Upper lobe of left lung (tissue), 6 donors: ENCODE measurements around the gene TFIP11. TPM values are rescaled to one million over a fixed set of nuclear protein-coding genes. Genes with fewer than 3 reads are reported as not detected.

ENCODE experiments used
- ATAC-seq, 2 donors: fragments of 200-7000 bp; cut with Tn5 transposase; one replicate each; pipeline ENCODE4 v1.9.1; 2022; ENCODE audit warnings: mild to moderate bottlenecking in 2 of 2, moderate library complexity in 2 of 2; ENCODE audit not compliant: low FRiP score in 2 of 2
- DNase-seq, 2 donors: peaks; one replicate each; pipeline ENCODE4 v3.0.0-alpha.2; 2019 to 2020
- H3K27ac ChIP-seq, 4 donors: fragments of 200-600 bp; sonication (generic); one replicate each; pipeline ENCODE4 v1.5.1; 2016 to 2019
- H3K27me3 ChIP-seq, 4 donors: fragments of 200-600 bp; sonication (generic); one replicate each; pipeline ENCODE4 v1.5.1; 2017 to 2019
- H3K36me3 ChIP-seq, 4 donors: fragments of 200-600 bp; sonication (generic); one replicate each; pipeline ENCODE4 v1.5.1; 2016 to 2019
- H3K4me1 ChIP-seq, 4 donors: fragments of 200-600 bp; sonication (generic); one replicate each; pipeline ENCODE4 v1.5.1; 2018 to 2019
- H3K4me3 ChIP-seq, 4 donors: fragments of 200-600 bp; sonication (generic); one replicate each; pipeline ENCODE4 v1.5.1; 2017 to 2019; ENCODE audit warnings: mild to moderate bottlenecking in 2 of 4, moderate library complexity in 1 of 4
- H3K9me3 ChIP-seq, 4 donors: fragments of 200-600 bp; sonication (generic); one replicate each; pipeline ENCODE4 v1.5.1; 2018 to 2019
- EP300 ChIP-seq, 4 donors: sonication (generic); formaldehyde crosslinking; IDR thresholded peaks; one replicate each; pipeline ENCODE4 v1.5.1; 2017; ENCODE audit warnings: antibody characterized with exemption in 4 of 4, control low read depth in 2 of 4
- POLR2A ChIP-seq, 4 donors: fragments of 450-650 bp; IDR thresholded peaks; one replicate each; pipeline ENCODE4 v1.5.1; 2016 to 2017; ENCODE audit warnings: antibody characterized with exemption in 4 of 4, mild to moderate bottlenecking in 2 of 4
- POLR2AphosphoS5 ChIP-seq, 2 donors: sonication (generic); formaldehyde crosslinking; IDR thresholded peaks; one replicate each; pipeline ENCODE4 v1.5.1; 2017; ENCODE audit warnings: antibody characterized with exemption in 2 of 2
- WGBS, 2 donors: methylation state at CpG; one replicate each; pipeline ENCODE4 v1.1.5; 2017 to 2018; 5-methylcytosine and 5-hydroxymethylcytosine counted together
- total RNA-seq, 6 donors: library from RNA; depleted of rRNA in 4 of 6; stranded (reverse); fragments of >200 nt in 4 of 6; gene quantifications; one replicate each; pipeline versions ENCODE4 v1.1.0 to v1.2.1, GENCODE V29; 2016 to 2021
- TF ChIP-seq, protein P1 (sequence below), 6 experiments: fragments of 450-650 bp in 4 of 6; fragments of 200-600 bp in 2 of 6; sonication (generic) in 2 of 6; IDR thresholded peaks; one replicate each; pipeline ENCODE4 v1.5.1; 2016 to 2019; ENCODE audit warnings: antibody characterized with exemption in 6 of 6
- donor health status: DM: no; HTN: no; CAD: no; lungs with moderate emphysema.
- donor health status: DM: no; HTN: yes; CAD: no; lungs with severe emphysema.

TFIP11 gene
- total RNA-seq, 6 donors from 2014 or later, result 26.3 to 37.7 (median 32.6) TPM

DNA sequence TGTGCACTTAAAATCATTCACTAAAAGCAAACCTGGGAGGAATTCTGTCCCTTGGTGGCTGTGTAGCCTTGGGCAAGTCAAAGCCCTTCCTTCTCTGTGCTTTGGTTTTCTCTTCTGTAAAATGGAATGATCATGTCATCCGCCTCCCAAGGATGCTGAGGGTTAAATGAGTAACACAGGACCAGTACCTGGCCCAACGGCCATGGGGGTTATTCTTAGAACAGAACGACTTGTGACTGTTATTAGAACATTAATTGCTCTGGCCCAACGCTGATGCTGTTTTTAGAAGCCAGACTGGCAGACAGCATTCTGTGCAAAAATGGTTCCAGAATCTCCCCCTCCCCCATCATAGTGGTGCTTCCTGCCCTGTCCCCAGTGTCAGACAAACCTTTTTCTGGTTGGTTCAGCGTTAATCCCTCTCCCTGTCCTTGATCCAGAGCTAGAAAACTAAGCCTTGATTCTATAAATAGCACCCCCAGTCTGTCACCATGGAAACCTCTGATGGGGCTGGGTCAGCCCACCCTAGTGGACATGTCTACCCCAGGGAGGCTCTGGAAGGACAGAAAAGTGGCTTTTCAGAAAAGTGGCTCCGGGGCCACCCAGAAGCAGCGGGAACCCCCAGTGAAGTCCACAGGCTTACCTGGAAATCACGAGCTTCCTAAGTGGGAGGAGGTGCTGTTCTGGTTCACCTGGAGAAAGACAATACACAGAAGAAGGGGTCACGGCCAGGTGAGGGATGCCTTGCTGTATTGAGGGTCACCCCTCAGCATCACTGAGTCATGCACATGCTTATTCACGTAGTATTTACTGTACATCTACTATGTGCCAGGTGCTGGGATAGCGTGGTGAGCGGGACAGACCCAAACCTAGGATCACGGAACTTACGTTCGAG, 15.5 kb upstream of the TFIP11 start:
- TF ChIP-seq POLR2AphosphoS5 (IDR thresholded peaks at IDR 0.05) (no peak), POLR2A (IDR thresholded peaks at IDR 0.05) (no peak), EP300 (IDR thresholded peaks at IDR 0.05) (no peak)
- TF ChIP-seq, protein P1, sequence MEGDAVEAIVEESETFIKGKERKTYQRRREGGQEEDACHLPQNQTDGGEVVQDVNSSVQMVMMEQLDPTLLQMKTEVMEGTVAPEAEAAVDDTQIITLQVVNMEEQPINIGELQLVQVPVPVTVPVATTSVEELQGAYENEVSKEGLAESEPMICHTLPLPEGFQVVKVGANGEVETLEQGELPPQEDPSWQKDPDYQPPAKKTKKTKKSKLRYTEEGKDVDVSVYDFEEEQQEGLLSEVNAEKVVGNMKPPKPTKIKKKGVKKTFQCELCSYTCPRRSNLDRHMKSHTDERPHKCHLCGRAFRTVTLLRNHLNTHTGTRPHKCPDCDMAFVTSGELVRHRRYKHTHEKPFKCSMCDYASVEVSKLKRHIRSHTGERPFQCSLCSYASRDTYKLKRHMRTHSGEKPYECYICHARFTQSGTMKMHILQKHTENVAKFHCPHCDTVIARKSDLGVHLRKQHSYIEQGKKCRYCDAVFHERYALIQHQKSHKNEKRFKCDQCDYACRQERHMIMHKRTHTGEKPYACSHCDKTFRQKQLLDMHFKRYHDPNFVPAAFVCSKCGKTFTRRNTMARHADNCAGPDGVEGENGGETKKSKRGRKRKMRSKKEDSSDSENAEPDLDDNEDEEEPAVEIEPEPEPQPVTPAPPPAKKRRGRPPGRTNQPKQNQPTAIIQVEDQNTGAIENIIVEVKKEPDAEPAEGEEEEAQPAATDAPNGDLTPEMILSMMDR (IDR thresholded peaks at IDR 0.05), result no peak
- Histone ChIP-seq H3K4me3 (no peak overlapping the region), H3K9me3 (no peaks in the 10 kb centered on the region), H3K27ac (no peak overlapping the region), H3K36me3 (peaks cover 3 to 85% (median 53%) of the 10 kb centered on the region in 4 donors), H3K27me3 (no peaks in the 10 kb centered on the region), H3K4me1 (peaks cover 0 to 12% (median 6%) of the 10 kb centered on the region in 4 donors)
- ATAC-seq, result no peak
- 83 to 84% methylated on average over 15 of the region's 15 CpGs for WGBS, 2 donors
- DNase-seq, result no peak

DNA sequence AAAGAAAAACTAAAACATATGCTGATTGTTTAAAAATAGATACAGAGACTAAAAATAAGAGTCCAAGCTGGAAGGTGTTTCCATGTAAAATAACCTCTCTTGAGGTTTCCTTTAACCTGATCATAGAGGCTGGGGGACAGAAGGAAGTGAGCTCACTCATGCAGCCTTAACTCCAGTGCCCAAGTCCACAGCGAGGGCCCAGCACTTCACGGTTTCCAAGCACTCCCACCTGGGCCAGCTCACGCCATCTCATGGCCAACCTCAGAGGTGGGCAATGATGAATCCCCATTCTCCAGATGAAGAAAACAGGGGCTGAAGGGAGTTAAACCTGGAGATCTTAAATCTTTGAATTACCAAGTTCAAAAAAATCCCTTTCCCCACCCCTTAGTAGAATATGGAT, 14.9 kb upstream of the TFIP11 start:
- H3K27me3 ChIP-seq, result no peaks in the 10 kb centered on the region
- no peak overlapping the region for H3K27ac ChIP-seq
- TF ChIP-seq POLR2AphosphoS5 (IDR thresholded peaks at IDR 0.05) (no peak), EP300 (IDR thresholded peaks at IDR 0.05) (no peak), POLR2A (IDR thresholded peaks at IDR 0.05) (no peak)
- TF ChIP-seq, protein P1 (IDR thresholded peaks at IDR 0.05), result no peak
- H3K9me3 ChIP-seq, result no peaks in the 10 kb centered on the region
- no peak overlapping the region for H3K4me3 ChIP-seq
- no peak for DNase-seq
- no peak for ATAC-seq
- H3K36me3 ChIP-seq, result peaks cover 3 to 82% (median 48%) of the 10 kb centered on the region in 4 donors
- WGBS, 2 donors, result 74 to 80% methylated on average over 3 of the region's 3 CpGs
- peaks cover 0 to 12% (median 6%) of the 10 kb centered on the region in 4 donors for H3K4me1 ChIP-seq

DNA sequence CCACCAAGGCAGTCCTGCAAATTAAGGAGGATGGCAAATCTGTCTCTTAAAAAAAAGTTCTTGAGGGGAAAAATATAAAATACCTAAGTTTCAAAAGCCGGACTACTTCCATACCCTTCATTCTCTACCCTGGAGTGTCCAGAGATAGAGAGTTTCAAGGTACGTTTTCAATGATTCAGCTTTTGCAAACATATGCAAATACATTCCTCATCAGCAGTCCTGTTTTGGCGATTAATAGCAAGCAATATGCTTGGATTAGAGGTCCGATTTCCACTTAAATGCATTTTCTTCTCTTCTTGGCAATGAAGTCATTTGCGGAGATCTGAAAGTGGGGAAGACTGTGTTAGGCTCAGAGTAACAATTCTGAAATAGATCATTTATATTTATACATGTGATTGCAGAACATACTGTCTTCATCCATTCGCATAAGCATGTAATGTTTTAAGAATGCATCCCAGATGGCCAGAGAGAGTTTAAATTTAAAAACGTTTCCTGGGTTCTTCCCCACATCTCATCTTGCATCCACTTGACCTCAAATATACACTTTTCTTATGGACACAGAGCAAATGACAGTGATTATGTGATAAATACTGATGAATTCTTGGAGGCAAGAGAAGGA, 13.8 kb upstream of the TFIP11 start:
- no peaks in the 10 kb centered on the region for H3K9me3 ChIP-seq
- ATAC-seq, result no peak
- TF ChIP-seq EP300 (IDR thresholded peaks at IDR 0.05), result no peak
- no peak for TF ChIP-seq POLR2AphosphoS5 (IDR thresholded peaks at IDR 0.05)
- TF ChIP-seq POLR2A (IDR thresholded peaks at IDR 0.05), result no peak
- TF ChIP-seq, protein P1 (IDR thresholded peaks at IDR 0.05), result no peak
- peaks cover 3 to 73% (median 37%) of the 10 kb centered on the region in 4 donors for H3K36me3 ChIP-seq
- WGBS, 2 donors, result 89 to 90% methylated on average over 7 of the region's 7 CpGs
- no peak overlapping the region for H3K4me3 ChIP-seq
- no peak for DNase-seq
- peaks cover 0 to 12% (median 6%) of the 10 kb centered on the region in 4 donors for H3K4me1 ChIP-seq
- H3K27me3 ChIP-seq, result no peaks in the 10 kb centered on the region
- no peak overlapping the region for H3K27ac ChIP-seq

DNA sequence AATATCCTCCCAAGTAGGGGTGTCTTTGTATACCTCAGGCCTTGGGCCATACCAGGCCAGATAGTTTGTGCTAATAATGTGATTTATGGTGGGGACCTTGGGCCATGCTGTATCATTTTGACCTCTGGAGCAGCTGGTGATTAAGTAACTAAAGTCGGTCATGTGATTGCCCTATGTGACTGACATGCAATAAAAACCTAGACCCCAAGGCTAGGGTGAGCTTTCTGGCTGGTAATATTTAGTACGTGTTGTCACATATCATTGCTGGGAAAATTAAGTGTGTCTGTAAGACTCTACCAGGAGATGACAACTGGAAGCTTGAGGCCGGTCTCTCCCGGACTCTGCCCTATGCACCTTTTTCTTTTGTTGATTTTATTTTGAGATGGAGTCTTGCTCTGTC, 12.6 kb upstream of the TFIP11 start:
- Histone ChIP-seq H3K9me3 (no peaks in the 10 kb centered on the region), H3K27me3 (no peaks in the 10 kb centered on the region), H3K27ac (no peak overlapping the region), H3K4me3 (no peak overlapping the region), H3K4me1 (peaks cover 0 to 11% (median 4%) of the 10 kb centered on the region in 4 donors), H3K36me3 (peaks cover 3 to 62% (median 29%) of the 10 kb centered on the region in 4 donors)
- TF ChIP-seq POLR2AphosphoS5 (IDR thresholded peaks at IDR 0.05) (no peak), EP300 (IDR thresholded peaks at IDR 0.05) (no peak), POLR2A (IDR thresholded peaks at IDR 0.05) (no peak)
- TF ChIP-seq, protein P1 (IDR thresholded peaks at IDR 0.05), result no peak
- 95 to 97% methylated on average over 3 to 4 of the region's 4 CpGs for WGBS, 2 donors
- DNase-seq, result no peak
- ATAC-seq, result no peak
